ENCODE results near the gene FOXP2. TPM values are rescaled to one million over a fixed set of nuclear protein-coding genes. Genes with fewer than 3 reads are reported as not detected.

The FOXP2 gene
- total and polyA plus RNA-seq, 2 of the 4 experiments (the other 2 are of a cell fraction) = 0.89 to 1.1 TPM

- Histone ChIP-seq H4K8ac (ENCODE audit: low read depth in 2 of 2, low read length in 2 of 2) (no peak overlapping the region), H3K4me3 (ENCODE audit: insufficient read depth, low read depth, low read length) (no peak overlapping the region), H3K4me2 (ENCODE audit: low read depth, low read length) (no peak overlapping the region), H3K79me1 (ENCODE audit: low read depth in 1 of 2, low read length in 2 of 2) (no peaks in the 10 kb centered on the region), H2AK5ac (ENCODE audit: low read depth, low read length) (no peak overlapping the region), H3K27me3 (ENCODE audit: control insufficient read depth, insufficient read depth, low read length) (no peaks in the 10 kb centered on the region), H3K36me3 (ENCODE audit: control insufficient read depth, insufficient read depth, low read length) (no peaks in the 10 kb centered on the region), H3K14ac (replicated peaks; ENCODE audit: low read depth, low read length) (no peak overlapping the region), H3K18ac (ENCODE audit: low read depth, low read length) (no peak overlapping the region), H4K20me1 (ENCODE audit: insufficient read depth, low read length) (no peaks in the 10 kb centered on the region), H4K91ac (ENCODE audit: insufficient read depth, low read depth, low read length) (no peak overlapping the region), H3K27ac (ENCODE audit: insufficient read depth, low read length) (no peak overlapping the region), H3K9ac (ENCODE audit: low read depth, low read length) (no peak overlapping the region), H3K23ac (ENCODE audit: low read depth, low read length) (no peak overlapping the region), H2AFZ (replicated peaks; ENCODE audit: low read length, poor library complexity) (no peak overlapping the region), H2BK15ac (ENCODE audit: low read depth, low read length) (no peak overlapping the region), H2BK5ac (ENCODE audit: low read depth, low read length, poor library complexity, severe bottlenecking) (no peak overlapping the region), H3K9me3 (ENCODE audit: control insufficient read depth, insufficient read depth, low read length) (no peaks in the 10 kb centered on the region), H3K4ac (ENCODE audit: low read depth, low read length) (no peak overlapping the region), H4K5ac (ENCODE audit: low read depth, low read length) (no peak overlapping the region), H2BK120ac (ENCODE audit: low read depth, low read length) (no peak overlapping the region), H3K56ac (ENCODE audit: extremely low read depth, insufficient read depth, low read length) (no peak overlapping the region), H2AK9ac (replicated peaks; ENCODE audit: low read depth, low read length, poor library complexity) (no peak overlapping the region), H2BK20ac (ENCODE audit: low read depth, low read length) (no peak overlapping the region), H3K9me1 (ENCODE audit: insufficient read depth, low read length) (no peaks in the 10 kb centered on the region), H3K4me1 (ENCODE audit: control insufficient read depth, insufficient read depth, low read length) (no peaks in the 10 kb centered on the region)
- WGBS, 2 experiments (ENCODE audit: extremely low coverage in 2 of 2, insufficient read length in 1 of 2) = no CpG with 5 or more reads among the region's 2 CpGs
- ATAC-seq (ENCODE audit: low read depth) = no peak
- POLR2A ChIA-PET (ENCODE audit: unreplicated experiment) = no interaction called here
- intact Hi-C loops (cut with micrococcal nuclease) (no loop called here), dilution Hi-C loops (cut with HindIII; ENCODE audit: low sequenced_read_pairs, unreplicated experiment) (no loop called here), in situ Hi-C loops (cut with MboI; ENCODE audit: low sequenced_read_pairs) (no loop called here)
- no TSS peak for BruUV-seq (replicated peaks)
- TF ChIP-seq CEBPB (IDR thresholded peaks at IDR 0.05; ENCODE audit: low read depth, low read length) (peak; percentile 60; the same call in 1 of the 2 replicates), MAZ (IDR thresholded peaks at IDR 0.05; ENCODE audit: borderline replicate concordance, low read depth, low read length) (no peak), CHD1 (IDR thresholded peaks at IDR 0.05; ENCODE audit: low read depth, low read length) (no peak), FOS (IDR thresholded peaks at IDR 0.05; ENCODE audit: low read depth, low read length) (no peak), RFX5 (IDR thresholded peaks at IDR 0.05; ENCODE audit: low read depth, low read length) (no peak), POLR2A (IDR thresholded peaks at IDR 0.05; ENCODE audit: low read depth, low read length) (no peak), RCOR1 (IDR thresholded peaks at IDR 0.05; ENCODE audit: insufficient replicate concordance, low read length) (no peak), BHLHE40 (IDR thresholded peaks at IDR 0.05; ENCODE audit: low read depth, low read length) (no peak), RAD21 (IDR thresholded peaks at IDR 0.05; ENCODE audit: low read length) (peak; percentile 28; the same call in 1 of the 2 replicates), ELK1 (IDR thresholded peaks at IDR 0.05; ENCODE audit: borderline replicate concordance, low read depth, low read length) (no peak), MXI1 (IDR thresholded peaks at IDR 0.05; ENCODE audit: borderline replicate concordance, low read depth, low read length) (no peak), SMC3 (IDR thresholded peaks at IDR 0.05; ENCODE audit: low read depth, low read length) (no peak), MAFK (IDR thresholded peaks at IDR 0.05; ENCODE audit: low read depth, low read length) (no peak), NFE2L2 (IDR thresholded peaks at IDR 0.05; ENCODE audit: low read depth, low read length) (no peak), USF2 (IDR thresholded peaks at IDR 0.05; ENCODE audit: low read depth, low read length) (no peak), CTCF (conservative IDR thresholded peaks at IDR 0.05; ENCODE audit: low read depth, low read length) (peak; percentile 27; the same call in 1 of the 2 replicates)
- CTCF ChIA-PET = no interaction called here
- DNase-seq = no peak
Observed at GRCh38 chr7:114405427-114405826, 9.2 kb upstream of the FOXP2 start.

Data from IMR-90 (cell line).